ENCODE results near the gene SLC35C1.
A peak's percentile ranks its signal among the peaks of the same experiment; 100 is the strongest.
"Not testable (repeated sequence)": the region's sequence is repeated elsewhere in the genome, so short reads cannot be mapped to it uniquely, and the experiment has no call there.

SLC35C1 gene

GRCh38 chr11:45833761-45834160 is 28.8 kb downstream of the SLC35C1 start:
- in situ Hi-C loops (cut with HindIII; ENCODE audit: low pct_ligation_motif_present, low pct_unique_long_range_greater_than_20kb, low sequenced_read_pairs): no loop called here
- DNase-seq: no peak

- DNase-seq: no peak
- in situ Hi-C loops (cut with HindIII; ENCODE audit: low pct_ligation_motif_present, low pct_unique_long_range_greater_than_20kb, low sequenced_read_pairs): no loop called here
Measured at GRCh38 chr11:45834298-45834756, 29.4 kb downstream of the SLC35C1 start.

GRCh38 chr11:45839204-45839603 is 34.3 kb downstream of the SLC35C1 start:
- no peak for DNase-seq
- in situ Hi-C loops (cut with HindIII; ENCODE audit: low pct_ligation_motif_present, low pct_unique_long_range_greater_than_20kb, low sequenced_read_pairs): no loop called here

- in situ Hi-C loops (cut with HindIII; ENCODE audit: low pct_ligation_motif_present, low pct_unique_long_range_greater_than_20kb, low sequenced_read_pairs); DNase-seq: not testable (repeated sequence)
Measured at GRCh38 chr11:45840251-45840650, 35.3 kb downstream of the SLC35C1 start.

- DNase-seq: peak; percentile 84
- in situ Hi-C loops (cut with HindIII; ENCODE audit: low pct_ligation_motif_present, low pct_unique_long_range_greater_than_20kb, low sequenced_read_pairs): no loop called here
Measured at GRCh38 chr11:45843158-45843924, 38.4 kb downstream of the SLC35C1 start.

- in situ Hi-C loops (cut with HindIII; ENCODE audit: low pct_ligation_motif_present, low pct_unique_long_range_greater_than_20kb, low sequenced_read_pairs): no loop called here
- no peak for DNase-seq
Measured at GRCh38 chr11:45844822-45845578, 40.1 kb downstream of the SLC35C1 start.

GRCh38 chr11:45846174-45846675 is 41.3 kb downstream of the SLC35C1 start:
- in situ Hi-C loops (cut with HindIII; ENCODE audit: low pct_ligation_motif_present, low pct_unique_long_range_greater_than_20kb, low sequenced_read_pairs): no loop called here
- no peak for DNase-seq

- peak; percentile 94 for DNase-seq
- in situ Hi-C loops (cut with HindIII; ENCODE audit: low pct_ligation_motif_present, low pct_unique_long_range_greater_than_20kb, low sequenced_read_pairs): no loop called here
Measured at GRCh38 chr11:45846974-45847910, 42.3 kb downstream of the SLC35C1 start, which contains the start of gene CRY2. TSS of gene CRY2 (plus strand) at chr11:45847475. CDS start at chr11:45847491, 16 bp downstream.

- in situ Hi-C loops (cut with HindIII; ENCODE audit: low pct_ligation_motif_present, low pct_unique_long_range_greater_than_20kb, low sequenced_read_pairs): no loop called here
- DNase-seq: peak; percentile 56
Measured at GRCh38 chr11:45847911-45848316, 43.0 kb downstream of the SLC35C1 start.

- DNase-seq: no peak
- in situ Hi-C loops (cut with HindIII; ENCODE audit: low pct_ligation_motif_present, low pct_unique_long_range_greater_than_20kb, low sequenced_read_pairs): no loop called here
Measured at GRCh38 chr11:45848654-45849081, 43.7 kb downstream of the SLC35C1 start.

GRCh38 chr11:45850446-45850845 is 45.5 kb downstream of the SLC35C1 start:
- in situ Hi-C loops (cut with HindIII; ENCODE audit: low pct_ligation_motif_present, low pct_unique_long_range_greater_than_20kb, low sequenced_read_pairs): no loop called here
- DNase-seq: peak; percentile 6

GRCh38 chr11:45851228-45851627 is 46.3 kb downstream of the SLC35C1 start:
- no peak for DNase-seq
- in situ Hi-C loops (cut with HindIII; ENCODE audit: low pct_ligation_motif_present, low pct_unique_long_range_greater_than_20kb, low sequenced_read_pairs): no loop called here

GRCh38 chr11:45852018-45852711 is 47.2 kb downstream of the SLC35C1 start:
- in situ Hi-C loops (cut with HindIII; ENCODE audit: low pct_ligation_motif_present, low pct_unique_long_range_greater_than_20kb, low sequenced_read_pairs): no loop called here
- no peak for DNase-seq

GRCh38 chr11:45852712-45853101 is 47.8 kb downstream of the SLC35C1 start:
- DNase-seq: no peak

GRCh38 chr11:45853332-45854219 is 48.6 kb downstream of the SLC35C1 start:
- DNase-seq: no peak

More at GRCh38 chr11:45852712-45853101, 47.8 kb downstream of the SLC35C1 start:
- in situ Hi-C loops (cut with HindIII; ENCODE audit: low pct_ligation_motif_present, low pct_unique_long_range_greater_than_20kb, low sequenced_read_pairs): no loop called here

GRCh38 chr11:45855308-45855707 is 50.4 kb downstream of the SLC35C1 start:
- DNase-seq: no peak

More at GRCh38 chr11:45853332-45854219, 48.6 kb downstream of the SLC35C1 start:
- in situ Hi-C loops (cut with HindIII; ENCODE audit: low pct_ligation_motif_present, low pct_unique_long_range_greater_than_20kb, low sequenced_read_pairs): no loop called here

GRCh38 chr11:45856044-45856468 is 51.1 kb downstream of the SLC35C1 start:
- in situ Hi-C loops (cut with HindIII; ENCODE audit: low pct_ligation_motif_present, low pct_unique_long_range_greater_than_20kb, low sequenced_read_pairs): no loop called here
- DNase-seq: no peak

More at GRCh38 chr11:45855308-45855707, 50.4 kb downstream of the SLC35C1 start:
- in situ Hi-C loops (cut with HindIII; ENCODE audit: low pct_ligation_motif_present, low pct_unique_long_range_greater_than_20kb, low sequenced_read_pairs): no loop called here
